GM10847 (cell line): ENCODE results near the gene MAST4.

Source experiments
- POLR2A ChIP-seq: IDR thresholded peaks from 2 replicates; pipeline ENCODE4 v1.6.1; 2011; ENCODE audit not compliant: insufficient read length; ENCODE audit errors: extremely low read depth

The MAST4 gene

GRCh38 chr5:66842540-66842939 is 246.3 kb downstream of the MAST4 start:
- no peak for TF ChIP-seq POLR2A

- no peak for TF ChIP-seq POLR2A
Measured at GRCh38 chr5:66843065-66843464, 246.9 kb downstream of the MAST4 start.

- no peak for TF ChIP-seq POLR2A
Measured at GRCh38 chr5:66848749-66849641, 252.8 kb downstream of the MAST4 start.

- no peak for TF ChIP-seq POLR2A
Measured at GRCh38 chr5:66849803-66850202, 253.6 kb downstream of the MAST4 start.

GRCh38 chr5:66850354-66851075 is 254.3 kb downstream of the MAST4 start:
- TF ChIP-seq POLR2A: no peak

- TF ChIP-seq POLR2A: no peak
Measured at GRCh38 chr5:66851306-66851705, 255.1 kb downstream of the MAST4 start.

- TF ChIP-seq POLR2A: no peak
Measured at GRCh38 chr5:66854416-66854815, 258.2 kb downstream of the MAST4 start.

GRCh38 chr5:66856041-66856805 is 260.0 kb downstream of the MAST4 start:
- TF ChIP-seq POLR2A: no peak

GRCh38 chr5:66859526-66859925 is 263.3 kb downstream of the MAST4 start:
- TF ChIP-seq POLR2A: no peak

- no peak for TF ChIP-seq POLR2A
Measured at GRCh38 chr5:66860199-66860975, 264.2 kb downstream of the MAST4 start.

- TF ChIP-seq POLR2A: no peak
Measured at GRCh38 chr5:66861402-66861801, 265.2 kb downstream of the MAST4 start.

- no peak for TF ChIP-seq POLR2A
Measured at GRCh38 chr5:66862020-66862419, 265.8 kb downstream of the MAST4 start.

GRCh38 chr5:66863243-66864170 is 267.3 kb downstream of the MAST4 start:
- no peak for TF ChIP-seq POLR2A
